T-cell (primary cell): ENCODE results near the gene ZSCAN21. TPM values are rescaled to one million over a fixed set of nuclear protein-coding genes. Genes with fewer than 3 reads are reported as not detected.

Source experiments
- ATAC-seq, 4 experiments: fragments of 200-7000 bp in 3 of 4; fragments of 150-1000 bp in 1 of 4; cut with Tn5 transposase; replicated peaks in 1 of 4; 1 replicate in 3 of 4; 2 replicates in 1 of 4; pipeline ENCODE4 v1.10.0; 2021; ENCODE audit warnings: moderate library complexity in 3 of 4, mild to moderate bottlenecking in 2 of 4, moderate number of reproducible peaks in 1 of 4
- CTCF ChIA-PET, 2 donors: fragments of 300-600 bp; sonication (Branson Sonifier 250); formaldehyde crosslinking; loops; one replicate each; lab custom pipeline; 2022; ENCODE audit warnings: antibody characterized with exemption in 2 of 2; lab: Charles Lee
- POLR2A ChIA-PET, 2 donors: fragments of 300-600 bp; sonication (Branson Sonifier 250); formaldehyde crosslinking; loops; one replicate each; lab custom pipeline; 2022; ENCODE audit warnings: antibody characterized with exemption in 2 of 2; lab: Charles Lee
- DNase-seq, 35 experiments: peaks; one replicate each; pipeline versions ENCODE4 v3.0.0 to v3.0.0-alpha.2; 2013 to 2023
- H3K27ac ChIP-seq: one replicate; pipeline ENCODE4 v1.5.1; 2013; ENCODE audit warnings: low read length
- H3K27me3 ChIP-seq, 2 experiments: replicated peaks in 1 of 2; 1 replicate in 1 of 2; 2 replicates in 1 of 2; pipeline versions ENCODE4 v1.6.1 to v1.7.0; 2013; ENCODE audit warnings: low read length in 1 of 2, mixed read lengths in 1 of 2; ENCODE audit not compliant: control insufficient read depth in 2 of 2, insufficient read depth in 2 of 2; ENCODE audit errors: extremely low read depth in 1 of 2
- H3K36me3 ChIP-seq, 2 donors: 1 replicate in 1 of 2; 2 replicates in 1 of 2; pipeline versions ENCODE4 v1.6.1 to v1.7.0; 2013; ENCODE audit warnings: low read length in 1 of 2; ENCODE audit not compliant: control insufficient read depth in 2 of 2, insufficient read depth in 1 of 2; ENCODE audit errors: extremely low read depth in 1 of 2
- H3K4me1 ChIP-seq, 2 experiments: 1 replicate in 1 of 2; 2 replicates in 1 of 2; pipeline versions ENCODE4 v1.6.1 to v1.7.0; 2013; ENCODE audit warnings: low read length in 2 of 2, mixed read lengths in 1 of 2; ENCODE audit not compliant: insufficient read depth in 2 of 2, control insufficient read depth in 1 of 2; ENCODE audit errors: extremely low read depth in 1 of 2
- H3K4me3 ChIP-seq, 2 donors: 1 replicate in 1 of 2; 2 replicates in 1 of 2; pipeline versions ENCODE4 v1.5.1 to v1.7.0; 2013; ENCODE audit warnings: mild to moderate bottlenecking in 2 of 2, low read length in 1 of 2, moderate library complexity in 1 of 2; ENCODE audit not compliant: control insufficient read depth in 1 of 2; ENCODE audit errors: extremely low read depth in 1 of 2
- H3K9me3 ChIP-seq: 2 replicates; pipeline ENCODE4 v1.7.0; 2013
- H3K27ac Mint-ChIP-seq, 2 donors: one replicate each; pipeline ENCODE4 v1.8.0; 2020 to 2021; ENCODE audit warnings: mild to moderate bottlenecking in 2 of 2, mixed read lengths in 2 of 2
- H3K27me3 Mint-ChIP-seq, 2 donors: one replicate each; pipeline ENCODE4 v1.8.0; 2021 to 2022; ENCODE audit warnings: mixed read lengths in 2 of 2
- H3K36me3 Mint-ChIP-seq: one replicate; pipeline ENCODE4 v1.8.0; 2021; ENCODE audit warnings: mixed read lengths
- H3K4me1 Mint-ChIP-seq, 3 donors: one replicate each; pipeline ENCODE4 v1.8.0; 2020 to 2022; ENCODE audit warnings: mixed read lengths in 3 of 3, mild to moderate bottlenecking in 1 of 3
- H3K4me3 Mint-ChIP-seq, 3 donors: one replicate each; pipeline ENCODE4 v1.8.0; 2020 to 2022; ENCODE audit warnings: mild to moderate bottlenecking in 3 of 3, mixed read lengths in 3 of 3, moderate library complexity in 3 of 3
- H3K9me3 Mint-ChIP-seq, 3 donors: one replicate each; pipeline ENCODE4 v1.8.0; 2020 to 2022; ENCODE audit warnings: mixed read lengths in 3 of 3
- WGBS: methylation state at CpG from one replicate; pipeline ENCODE4 v1.1.5; 2013; ENCODE audit warnings: missing lambda C conversion rate; ENCODE audit not compliant: insufficient coverage; 5-methylcytosine and 5-hydroxymethylcytosine counted together
- total RNA-seq, 35 experiments: library from RNA in 6 of 35; stranded (reverse) in 6 of 35; fragments of 120-200 nt in 1 of 35; gene quantifications; one replicate each; pipeline versions ENCODE4 v1.2.1 to v1.2.4 and lab custom pipeline; 2013 to 2026

The ZSCAN21 gene
- total RNA-seq = 1 to 10 TPM; 4.4 to 9.9 (median 9.3) TPM
- 10.1 TPM for total RNA-seq (2013)
- 3.3 to 14.3 (median 7.9) reads per million in 29 experiments for total RNA-seq (lab: John Stamatoyannopoulos, UW)

GRCh38 chr7:100049441-100050291 is at the start of gene ZSCAN21:
Gene ZSCAN21, plus strand, starts transcription at chr7:100049774. Its CDS starts 7,233 bp downstream, at chr7:100057007.
- peak within 1 kb of the TSS; percentile 88 to 96 for H3K27ac Mint-ChIP-seq
- ChIA-PET POLR2A (interaction anchor here (0.5 to 1.1 kb wide), 4 partner anchors 33 to 131 kb away, joined by 3 to 4 read pairs (median 3); partner anchors contain the start of genes AP4M1 (in 1 of the 2) and ZKSCAN1 (in 1 of the 2)), CTCF (interaction anchor here (0.5 to 1.7 kb wide), 4 partner anchors 9 to 72 kb away, joined by 3 to 8 read pairs (median 3); no protein-coding TSS in a partner anchor)
- Histone ChIP-seq H3K4me1 (peaks cover 0 to 15% of the 10 kb centered on the region in 2 experiments), H3K27me3 (no peaks in the 10 kb centered on the region), H3K4me3 (peak within 1 kb of the TSS; percentile 79 to 93), H3K27ac (peak within 1 kb of the TSS; percentile 78), H3K36me3 (no peaks in the 10 kb centered on the region), H3K9me3 (no peaks in the 10 kb centered on the region)
- DNase-seq = peak; percentile 46 to 87 (median 71)
- WGBS = under 1% methylated on average over 38 of the region's 47 CpGs
- peaks cover 10 to 23% (median 21%) of the 10 kb centered on the region in 3 donors for H3K4me1 Mint-ChIP-seq
- H3K4me3 Mint-ChIP-seq = peak within 1 kb of the TSS; percentile 87 to 93 (median 89)
- H3K9me3 Mint-ChIP-seq = no peaks in the 10 kb centered on the region
- peaks cover 0 to 2% of the 10 kb centered on the region in 2 donors for H3K27me3 Mint-ChIP-seq
- peak; percentile 91 to 94 (median 92) for ATAC-seq
- no peaks in the 10 kb centered on the region for H3K36me3 Mint-ChIP-seq

GRCh38 chr7:100000239-100000638 is 49.3 kb upstream of the ZSCAN21 start:
- H3K9me3 Mint-ChIP-seq = no peaks in the 10 kb centered on the region
- ATAC-seq (no peak), DNase-seq (no peak)
- ChIA-PET CTCF (interaction anchor here in 1 of 2 donors (0.7 kb wide), 1 partner anchor 516 kb away, joined by 5 read pairs; no protein-coding TSS in a partner anchor), POLR2A (no interaction called here)
- H3K27ac Mint-ChIP-seq = no peak overlapping the region
- no peaks in the 10 kb centered on the region for H3K27me3 ChIP-seq
- WGBS = 87% methylated on average over 12 of the region's 13 CpGs
- no peak overlapping the region for H3K4me3 Mint-ChIP-seq
- H3K36me3 Mint-ChIP-seq = no peaks in the 10 kb centered on the region
- H3K27me3 Mint-ChIP-seq = peaks cover 0 to under 1% of the 10 kb centered on the region in 2 donors
- peaks cover 15 to 20% (median 18%) of the 10 kb centered on the region in 3 donors for H3K4me1 Mint-ChIP-seq
- H3K27ac ChIP-seq = no peak overlapping the region
- H3K4me1 ChIP-seq = peaks cover 7 to 18% of the 10 kb centered on the region in 2 experiments
- no peak overlapping the region for H3K4me3 ChIP-seq
- H3K9me3 ChIP-seq = no peaks in the 10 kb centered on the region
- no peaks in the 10 kb centered on the region for H3K36me3 ChIP-seq

GRCh38 chr7:100003711-100004661 is 45.6 kb upstream of the ZSCAN21 start:
- Mint-ChIP-seq H3K27me3 (peaks cover 5 to 8% of the 10 kb centered on the region in 2 donors), H3K4me3 (no peak overlapping the region), H3K9me3 (no peaks in the 10 kb centered on the region), H3K27ac (no peak overlapping the region), H3K36me3 (no peaks in the 10 kb centered on the region), H3K4me1 (no peaks in the 10 kb centered on the region)
- Histone ChIP-seq H3K27me3 (peaks cover 0 to 8% of the 10 kb centered on the region in 2 experiments), H3K4me1 (no peaks in the 10 kb centered on the region), H3K4me3 (no peak overlapping the region), H3K27ac (no peak overlapping the region), H3K9me3 (no peaks in the 10 kb centered on the region), H3K36me3 (no peaks in the 10 kb centered on the region)
- CTCF ChIA-PET = no interaction called here
- ATAC-seq = no peak
- no peak for DNase-seq
- POLR2A ChIA-PET = interaction anchor here in 1 of 2 donors (0.5 kb wide), 1 partner anchor 13 kb away, joined by 3 read pairs; no protein-coding TSS in a partner anchor
- 54% methylated on average over 2 of the region's 14 CpGs for WGBS

- Histone ChIP-seq H3K36me3 (no peaks in the 10 kb centered on the region), H3K4me3 (no peak overlapping the region), H3K4me1 (no peaks in the 10 kb centered on the region), H3K9me3 (no peaks in the 10 kb centered on the region), H3K27ac (no peak overlapping the region), H3K27me3 (peaks cover 0 to 20% of the 10 kb centered on the region in 2 experiments)
- Mint-ChIP-seq H3K27ac (no peak overlapping the region), H3K4me3 (no peak overlapping the region), H3K9me3 (no peaks in the 10 kb centered on the region), H3K36me3 (no peaks in the 10 kb centered on the region), H3K27me3 (peaks cover 5 to 9% of the 10 kb centered on the region in 2 donors), H3K4me1 (peaks cover 0 to 2% (median 0%) of the 10 kb centered on the region in 3 donors)
- CTCF ChIA-PET = no interaction called here
- POLR2A ChIA-PET = interaction anchor here in 1 of 2 donors (0.7 kb wide), 1 partner anchor 30 kb away, joined by 3 read pairs; no protein-coding TSS in a partner anchor
- DNase-seq (no peak), ATAC-seq (no peak)
- no CpG with 5 or more reads among the region's 3 CpGs for WGBS
Observed at GRCh38 chr7:100007887-100008286, 41.7 kb upstream of the ZSCAN21 start.

- Histone ChIP-seq H3K36me3 (no peaks in the 10 kb centered on the region), H3K4me3 (no peak overlapping the region), H3K4me1 (no peaks in the 10 kb centered on the region), H3K27me3 (peaks cover 0 to 20% of the 10 kb centered on the region in 2 experiments), H3K9me3 (no peaks in the 10 kb centered on the region), H3K27ac (no peak overlapping the region)
- no peaks in the 10 kb centered on the region for H3K9me3 Mint-ChIP-seq
- no peak for DNase-seq
- H3K27ac Mint-ChIP-seq = no peak overlapping the region
- peaks cover 0 to 6% (median 4%) of the 10 kb centered on the region in 3 donors for H3K4me1 Mint-ChIP-seq
- ChIA-PET POLR2A (interaction anchor here in 1 of 2 donors (0.7 kb wide), 1 partner anchor 31 kb away, joined by 3 read pairs; no protein-coding TSS in a partner anchor), CTCF (interaction anchor here in 1 of 2 donors (0.6 kb wide), 1 partner anchor 485 kb away, joined by 3 read pairs; no protein-coding TSS in a partner anchor)
- no peak overlapping the region for H3K4me3 Mint-ChIP-seq
- ATAC-seq = no peak
- WGBS = 40% methylated on average over 4 of the region's 10 CpGs
- H3K27me3 Mint-ChIP-seq = peaks cover 5 to 9% of the 10 kb centered on the region in 2 donors
- no peaks in the 10 kb centered on the region for H3K36me3 Mint-ChIP-seq
Observed at GRCh38 chr7:100008525-100008924, 41.0 kb upstream of the ZSCAN21 start.
